ENCODE results near the gene AUTS2.

DNA sequence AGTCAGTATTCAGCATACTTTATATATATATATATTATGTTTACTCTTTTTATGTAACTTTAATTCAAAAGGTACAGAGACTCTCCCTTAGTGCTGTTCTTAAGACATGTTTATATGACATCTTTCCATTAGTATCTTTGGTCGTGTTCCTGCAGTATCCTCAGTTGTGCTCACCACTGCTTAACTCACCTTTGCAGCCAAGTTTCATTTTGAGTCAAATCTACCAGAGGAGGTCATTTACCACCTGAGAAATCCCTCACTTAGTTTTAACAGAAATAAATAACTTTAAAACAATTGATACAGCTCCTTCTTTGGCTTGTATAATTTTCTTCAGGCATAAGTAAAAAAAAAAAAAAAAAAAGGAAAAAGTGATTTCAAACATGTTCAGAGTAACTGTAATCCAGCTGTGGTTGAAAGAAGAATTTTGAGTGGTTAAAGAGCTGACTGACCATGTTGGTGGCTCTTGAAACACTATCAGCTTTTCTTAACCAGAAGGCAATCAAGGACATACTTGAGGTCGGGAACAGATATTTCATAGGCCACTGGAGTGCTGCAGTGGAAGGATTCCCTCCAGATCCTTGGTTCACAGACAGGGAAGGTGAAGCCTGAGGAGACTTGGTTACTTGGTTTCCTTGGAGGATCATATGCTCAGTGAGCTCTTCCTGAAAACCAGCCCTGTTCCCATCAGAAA, 116.8 kb downstream of the AUTS2 start:
- TF ChIP-seq USF2 (CRISPR knock-in tag; IDR thresholded peaks at IDR 0.05) = no peak
- no peak for TF ChIP-seq CTCF (IDR thresholded peaks at IDR 0.05)
- TF ChIP-seq NR3C1 (CRISPR knock-in tag; conservative IDR thresholded peaks at IDR 0.05; ENCODE audit: low read depth) = no peak
- no peak for TF ChIP-seq JUN (CRISPR knock-in tag; IDR thresholded peaks at IDR 0.05)
